Tibial nerve (tissue), 4 donors: ENCODE data around the gene RAB19.

Source experiments
- CTCF ChIP-seq, 5 experiments: fragments of 200-600 bp in 3 of 5; fragments of 450-650 bp in 2 of 5; sonication (generic) in 3 of 5; IDR thresholded peaks; one replicate each; pipeline ENCODE4 v1.5.1; 2016 to 2019; ENCODE audit warnings: antibody characterized with exemption in 5 of 5, mild to moderate bottlenecking in 3 of 5, moderate library complexity in 2 of 5
- EP300 ChIP-seq, 2 donors: sonication (generic); formaldehyde crosslinking; IDR thresholded peaks; one replicate each; pipeline ENCODE4 v1.6.1; 2017; ENCODE audit warnings: antibody characterized with exemption in 2 of 2, mild to moderate bottlenecking in 1 of 2

- no peak for TF ChIP-seq CTCF (IDR thresholded peaks at IDR 0.05)
- TF ChIP-seq EP300 (IDR thresholded peaks at IDR 0.05) = no peak
These were observed 18.8 kb upstream of the RAB19 start for GRCh38 chr7:140384894-140385545.
